Measurements from ENCODE around the gene MROH7. TPM values are rescaled to one million over a fixed set of nuclear protein-coding genes. Genes with fewer than 3 reads are reported as not detected.

MROH7 gene
- total RNA-seq, 1 experiment from 2014 or later, result not detected

- Histone ChIP-seq H3K36me3 (ENCODE audit: low read depth, low read length) (no peaks in the 10 kb centered on the region), H3K4me2 (ENCODE audit: low read length) (no peak overlapping the region), H3K9me2 (replicated peaks; ENCODE audit: low read length) (no peaks in the 10 kb centered on the region), H3K4me1 (ENCODE audit: insufficient read depth, low read length) (no peaks in the 10 kb centered on the region), H3K27me3 (ENCODE audit: low read length) (peaks cover 13% of the 10 kb centered on the region; the same call in 1 of the 2 replicates), H3K9ac (ENCODE audit: low read length) (no peak overlapping the region), H3K4me3 (ENCODE audit: low read length) (no peak overlapping the region), H3K79me2 (ENCODE audit: low read length) (no peaks in the 10 kb centered on the region), H2AFZ (ENCODE audit: low read length) (no peak overlapping the region), H3F3A (ENCODE audit: low read length, unreplicated experiment) (no peaks in the 10 kb centered on the region), H3K9me3 (ENCODE audit: low read length) (no peaks in the 10 kb centered on the region), H4K20me1 (ENCODE audit: low read length) (no peaks in the 10 kb centered on the region), H3K27ac (ENCODE audit: low read length) (no peak overlapping the region)
- ChIA-PET CTCF (no interaction called here), POLR2A (ENCODE audit: unreplicated experiment) (no interaction called here)
- intact Hi-C loops (cut with micrococcal nuclease), result no loop called here
- TF ChIP-seq EZH2 (IDR thresholded peaks at IDR 0.05; ENCODE audit: low read length, unreplicated experiment) (no peak), CTCF (conservative IDR thresholded peaks at IDR 0.05; ENCODE audit: low read depth, low read length) (no peak), EZH2phosphoT487 (IDR thresholded peaks at IDR 0.05; ENCODE audit: borderline replicate concordance, low read length) (no peak)
- ATAC-seq (no peak), DNase-seq (no peak)
- no TSS peak for BruUV-seq (replicated peaks)
Observed at GRCh38 chr1:54695764-54696163, 54.2 kb downstream of the MROH7 start.

- H3K4me3 ChIP-seq (ENCODE audit: low read length), result no peak overlapping the region
- TF ChIP-seq EZH2phosphoT487 (IDR thresholded peaks at IDR 0.05; ENCODE audit: borderline replicate concordance, low read length) (no peak), EZH2 (IDR thresholded peaks at IDR 0.05; ENCODE audit: low read length, unreplicated experiment) (no peak), CTCF (conservative IDR thresholded peaks at IDR 0.05; ENCODE audit: low read depth, low read length) (no peak)
Observed at GRCh38 chr1:54696262-54696661, 54.7 kb downstream of the MROH7 start.

GRCh38 chr1:54697896-54698295 is 56.3 kb downstream of the MROH7 start:
- BruUV-seq (replicated peaks), result no TSS peak
- Histone ChIP-seq H2AFZ (ENCODE audit: low read length) (no peak overlapping the region), H3K9me3 (ENCODE audit: low read length) (no peaks in the 10 kb centered on the region), H3K4me1 (ENCODE audit: insufficient read depth, low read length) (no peaks in the 10 kb centered on the region), H4K20me1 (ENCODE audit: low read length) (no peaks in the 10 kb centered on the region), H3K27me3 (ENCODE audit: low read length) (peaks cover 29% of the 10 kb centered on the region; the same call in 1 of the 2 replicates), H3K79me2 (ENCODE audit: low read length) (no peaks in the 10 kb centered on the region), H3K36me3 (ENCODE audit: low read depth, low read length) (no peaks in the 10 kb centered on the region), H3K27ac (ENCODE audit: low read length) (no peak overlapping the region), H3K9ac (ENCODE audit: low read length) (no peak overlapping the region), H3F3A (ENCODE audit: low read length, unreplicated experiment) (no peaks in the 10 kb centered on the region), H3K9me2 (replicated peaks; ENCODE audit: low read length) (no peaks in the 10 kb centered on the region), H3K4me2 (ENCODE audit: low read length) (no peak overlapping the region), H3K4me3 (ENCODE audit: low read length) (no peak overlapping the region)
- DNase-seq (no peak), ATAC-seq (no peak)
- POLR2A ChIA-PET (ENCODE audit: unreplicated experiment), result no interaction called here
- intact Hi-C loops (cut with micrococcal nuclease), result no loop called here
- CTCF ChIA-PET, result no interaction called here
- TF ChIP-seq CTCF (conservative IDR thresholded peaks at IDR 0.05; ENCODE audit: low read depth, low read length), result no peak
- TF ChIP-seq EZH2 (IDR thresholded peaks at IDR 0.05; ENCODE audit: low read length, unreplicated experiment), result no peak
- TF ChIP-seq EZH2phosphoT487 (IDR thresholded peaks at IDR 0.05; ENCODE audit: borderline replicate concordance, low read length), result no peak

More at GRCh38 chr1:54696262-54696661, 54.7 kb downstream of the MROH7 start:
- Histone ChIP-seq H3K36me3 (ENCODE audit: low read depth, low read length) (no peaks in the 10 kb centered on the region), H3K79me2 (ENCODE audit: low read length) (no peaks in the 10 kb centered on the region), H4K20me1 (ENCODE audit: low read length) (no peaks in the 10 kb centered on the region), H3K27ac (ENCODE audit: low read length) (no peak overlapping the region), H3K27me3 (ENCODE audit: low read length) (peaks cover 14% of the 10 kb centered on the region; the same call in 1 of the 2 replicates), H3K9me2 (replicated peaks; ENCODE audit: low read length) (no peaks in the 10 kb centered on the region), H3F3A (ENCODE audit: low read length, unreplicated experiment) (no peaks in the 10 kb centered on the region), H3K4me2 (ENCODE audit: low read length) (no peak overlapping the region), H3K4me1 (ENCODE audit: insufficient read depth, low read length) (no peaks in the 10 kb centered on the region), H2AFZ (ENCODE audit: low read length) (no peak overlapping the region), H3K9ac (ENCODE audit: low read length) (no peak overlapping the region), H3K9me3 (ENCODE audit: low read length) (no peaks in the 10 kb centered on the region)
- intact Hi-C loops (cut with micrococcal nuclease), result no loop called here
- no TSS peak for BruUV-seq (replicated peaks)
- POLR2A ChIA-PET (ENCODE audit: unreplicated experiment), result no interaction called here
- CTCF ChIA-PET, result interaction anchor here (0.7 kb wide), 1 partner anchor 104 kb away, joined by 14 read pairs; no protein-coding TSS in a partner anchor
- no peak for DNase-seq
- ATAC-seq, result no peak
